ENCODE results near the gene KAZN.

- no peak for TF ChIP-seq EZH2phosphoT487 (IDR thresholded peaks at IDR 0.05; ENCODE audit: low read depth, severe bottlenecking, unreplicated experiment)
- TF ChIP-seq EZH2 (IDR thresholded peaks at IDR 0.05; ENCODE audit: borderline replicate concordance) = no peak
- no peak for TF ChIP-seq CTCF (IDR thresholded peaks at IDR 0.05; ENCODE audit: poor library complexity)
Observed at GRCh38 chr1:14767075-14767474, 168.6 kb downstream of the KAZN start.
